Panc1 (cell line): Measurements from ENCODE around the gene CDKN2B-AS1. TPM values are rescaled to one million over a fixed set of nuclear protein-coding genes. Genes with fewer than 3 reads are reported as not detected.

Source experiments
- ATAC-seq: fragments of 200-7000 bp; cut with Tn5 transposase; 2 replicates; pipeline ENCODE4 v1.9.1; 2020; ENCODE audit warnings: mild to moderate bottlenecking, moderate library complexity
- BruUV-seq: library from RNA; stranded (reverse); fragments of 400-500 nt; replicated peaks from 2 replicates; lab custom pipeline; 2021; lab: Mats Ljungman, UMichigan
- CTCF ChIA-PET: fragments of 300-600 bp; sonication (Branson Sonifier 250); formaldehyde crosslinking; loops from one replicate; lab custom pipeline; 2022; ENCODE audit warnings: antibody characterized with exemption; lab: Charles Lee
- POLR2A ChIA-PET: fragments of 300-600 bp; sonication (Branson Sonifier 250); formaldehyde crosslinking; loops from one replicate; lab custom pipeline; 2022; ENCODE audit warnings: antibody characterized with exemption; lab: Charles Lee
- DNase-seq: peaks from one replicate; pipeline ENCODE4 v3.0.0-alpha.2; 2010; ENCODE audit warnings: low read depth, low spot score
- H3K27ac ChIP-seq: 2 replicates; pipeline ENCODE4 v1.5.1; 2011; ENCODE audit warnings: mild to moderate bottlenecking, low read length, inconsistent platforms
- H3K27me3 ChIP-seq: fragments of 200-500 bp; sonication (Bioruptor generic); 2 replicates; pipeline ENCODE4 v1.6.0; 2014; ENCODE audit warnings: low read length, inconsistent platforms; ENCODE audit not compliant: control insufficient read depth, insufficient read depth
- H3K36me3 ChIP-seq: fragments of 200-500 bp; sonication (Bioruptor generic); 2 replicates; pipeline ENCODE4 v1.5.1; 2014; ENCODE audit warnings: inconsistent platforms, mild to moderate bottlenecking, low read length, moderate library complexity; ENCODE audit not compliant: control insufficient read depth, insufficient read depth
- H3K4me1 ChIP-seq: 2 replicates; pipeline ENCODE4 v1.5.1; 2011; ENCODE audit warnings: inconsistent platforms, mild to moderate bottlenecking, low read length, moderate library complexity; ENCODE audit not compliant: control insufficient read depth, insufficient read depth
- H3K4me3 ChIP-seq, 2 experiments: 2 replicates each; pipeline ENCODE4 v1.5.1; 2011 to 2012; ENCODE audit warnings: low read depth in 2 of 2, low read length in 2 of 2, mild to moderate bottlenecking in 2 of 2, inconsistent platforms in 1 of 2, moderate library complexity in 1 of 2
- H3K9me3 ChIP-seq: fragments of 200-500 bp; sonication (Bioruptor generic); 2 replicates; pipeline ENCODE4 v1.5.1; 2014; ENCODE audit warnings: low read depth, mild to moderate bottlenecking, inconsistent platforms, low read length, moderate library complexity; ENCODE audit not compliant: control insufficient read depth, insufficient read depth
- CTCF ChIP-seq: fragments of 450-650 bp; IDR thresholded peaks from 2 replicates; pipeline ENCODE4 v1.5.1; 2017; ENCODE audit warnings: mild to moderate bottlenecking
- POLR2AphosphoS5 ChIP-seq: IDR thresholded peaks from 2 replicates; pipeline ENCODE4 v1.6.1; 2012; ENCODE audit warnings: mild to moderate bottlenecking, low read depth, low read length, moderate library complexity
- REST ChIP-seq, 2 experiments: IDR thresholded peaks; 2 replicates each; pipeline ENCODE4 v1.6.1; 2011 to 2012; ENCODE audit warnings: low read depth in 2 of 2, control low read depth in 1 of 2, low read length in 1 of 2, mild to moderate bottlenecking in 1 of 2, moderate library complexity in 1 of 2; ENCODE audit not compliant: insufficient read depth in 1 of 2
- SIN3A ChIP-seq: IDR thresholded peaks from 2 replicates; pipeline ENCODE4 v1.6.1; 2012; ENCODE audit warnings: low read depth, mild to moderate bottlenecking, low read length, moderate library complexity, borderline replicate concordance; ENCODE audit not compliant: insufficient read depth
- TCF7L2 ChIP-seq: IDR thresholded peaks from 2 replicates; pipeline ENCODE4 v1.6.1; 2011; ENCODE audit warnings: mild to moderate bottlenecking, low read depth, low read length, inconsistent platforms
- in situ Hi-C: cut with HindIII; loops from 2 replicates; pipeline ENCODE4 v1.10.0; 2016; ENCODE audit warnings: low sequenced_read_pairs, low pct_unique_long_range_greater_than_20kb
- intact Hi-C: fragments of 100-400 bp; cut with micrococcal nuclease; formaldehyde crosslinking; loops from one replicate; pipeline ENCODE4 v1.10.0; 2022; ENCODE audit not compliant: unreplicated experiment
- total RNA-seq: library from RNA; stranded (reverse); gene quantifications from one replicate; pipeline ENCODE4 v1.2.1, GENCODE V29; 2021; ENCODE audit not compliant: unreplicated experiment

CDKN2B-AS1 gene
- total RNA-seq, 1 experiment from 2014 or later, result not detected

- DNase-seq (no peak), ATAC-seq (no peak)
- no TSS peak for BruUV-seq
- H3K27ac ChIP-seq, result no peak overlapping the region
- ChIA-PET CTCF (no interaction called here), POLR2A (no interaction called here)
- no peaks in the 10 kb centered on the region for H3K27me3 ChIP-seq
- H3K4me1 ChIP-seq, result no peaks in the 10 kb centered on the region
- no peak for TF ChIP-seq TCF7L2
- TF ChIP-seq POLR2AphosphoS5, result no peak
- no peak for TF ChIP-seq REST (IDR thresholded peaks at IDR 0.05; ENCODE audit: insufficient read depth in 1 of 2, low read depth in 2 of 2, low read length in 1 of 2)
- TF ChIP-seq SIN3A, result no peak
- TF ChIP-seq CTCF, result no peak
- no peak overlapping the region for H3K4me3 ChIP-seq
- no peaks in the 10 kb centered on the region for H3K9me3 ChIP-seq
- intact Hi-C loops (no loop called here), in situ Hi-C loops (no loop called here)
- H3K36me3 ChIP-seq, result no peaks in the 10 kb centered on the region; the same call in 1 of the 2 replicates
Measured at GRCh38 chr9:22010866-22011625, 16.5 kb downstream of the CDKN2B-AS1 start.

GRCh38 chr9:22022396-22022795 is 27.8 kb downstream of the CDKN2B-AS1 start:
- in situ Hi-C loops, result no loop called here
- Histone ChIP-seq H3K4me3 (no peak overlapping the region), H3K27me3 (no peaks in the 10 kb centered on the region), H3K36me3 (no peaks in the 10 kb centered on the region), H3K27ac (no peak overlapping the region), H3K9me3 (no peaks in the 10 kb centered on the region), H3K4me1 (no peaks in the 10 kb centered on the region)
- TF ChIP-seq POLR2AphosphoS5 (no peak), SIN3A (no peak), CTCF (no peak), TCF7L2 (no peak), REST (IDR thresholded peaks at IDR 0.05; ENCODE audit: insufficient read depth in 1 of 2, low read depth in 2 of 2, low read length in 1 of 2) (no peak)
- DNase-seq (no peak), ATAC-seq (no peak)
- intact Hi-C loops, result no loop called here
- CTCF ChIA-PET, result no interaction called here
- POLR2A ChIA-PET, result no interaction called here
- no TSS peak for BruUV-seq
